ENCODE results near the gene LTBP3. TPM values are rescaled to one million over a fixed set of nuclear protein-coding genes. Genes with fewer than 3 reads are reported as not detected.

LTBP3 gene
- total RNA-seq, 6 donors from 2014 or later = 99.9 to 479 (median 131) TPM

DNA sequence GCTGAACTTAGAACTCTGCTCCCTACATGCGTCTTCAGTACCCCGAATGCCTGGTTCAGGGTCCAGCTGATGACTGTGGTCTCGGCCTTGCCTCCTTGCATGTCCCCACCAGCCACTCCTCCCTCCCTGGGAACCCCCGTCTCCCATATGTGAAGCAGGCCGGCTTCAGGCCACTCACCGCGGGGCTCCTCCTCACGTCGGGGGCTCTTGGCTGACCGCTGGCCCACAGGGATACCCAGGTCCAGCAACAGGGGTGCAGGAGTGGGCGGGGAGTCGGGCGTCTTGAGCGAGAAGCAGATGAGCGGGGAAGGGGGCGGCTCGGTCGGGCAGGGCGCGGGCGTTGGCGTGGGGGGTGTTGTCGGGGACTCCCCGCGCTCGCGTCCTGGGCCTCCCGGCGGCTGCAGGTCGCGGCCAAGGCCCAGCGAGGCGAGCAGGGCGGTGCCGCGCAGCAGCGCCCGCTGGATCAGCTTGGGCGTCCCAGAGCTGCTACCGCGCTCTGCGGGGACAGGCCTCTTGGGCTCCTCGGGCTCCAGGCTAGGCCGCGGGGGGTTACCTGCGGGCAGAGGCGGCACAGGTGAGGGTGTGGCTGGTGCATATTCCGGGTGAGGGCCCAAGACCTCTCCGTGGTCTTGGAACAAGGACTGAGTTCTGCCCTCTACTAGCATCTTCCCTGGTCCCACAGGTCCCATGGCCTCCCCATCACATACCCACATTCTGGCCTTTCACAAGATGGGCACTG is 41.2 kb upstream of the LTBP3 start:
- peaks cover 13 to 70% (median 57%) of the 10 kb centered on the region in 4 donors for H3K36me3 ChIP-seq
- DNase-seq (peak in 1 of 2 donors; percentile 84), ATAC-seq (ENCODE audit: low FRiP score in 2 of 2) (no peak)
- TF ChIP-seq POLR2AphosphoS5 (IDR thresholded peaks at IDR 0.05) (no peak), EP300 (IDR thresholded peaks at IDR 0.05) (no peak), POLR2A (IDR thresholded peaks at IDR 0.05) (no peak)
- TF ChIP-seq, protein P1, sequence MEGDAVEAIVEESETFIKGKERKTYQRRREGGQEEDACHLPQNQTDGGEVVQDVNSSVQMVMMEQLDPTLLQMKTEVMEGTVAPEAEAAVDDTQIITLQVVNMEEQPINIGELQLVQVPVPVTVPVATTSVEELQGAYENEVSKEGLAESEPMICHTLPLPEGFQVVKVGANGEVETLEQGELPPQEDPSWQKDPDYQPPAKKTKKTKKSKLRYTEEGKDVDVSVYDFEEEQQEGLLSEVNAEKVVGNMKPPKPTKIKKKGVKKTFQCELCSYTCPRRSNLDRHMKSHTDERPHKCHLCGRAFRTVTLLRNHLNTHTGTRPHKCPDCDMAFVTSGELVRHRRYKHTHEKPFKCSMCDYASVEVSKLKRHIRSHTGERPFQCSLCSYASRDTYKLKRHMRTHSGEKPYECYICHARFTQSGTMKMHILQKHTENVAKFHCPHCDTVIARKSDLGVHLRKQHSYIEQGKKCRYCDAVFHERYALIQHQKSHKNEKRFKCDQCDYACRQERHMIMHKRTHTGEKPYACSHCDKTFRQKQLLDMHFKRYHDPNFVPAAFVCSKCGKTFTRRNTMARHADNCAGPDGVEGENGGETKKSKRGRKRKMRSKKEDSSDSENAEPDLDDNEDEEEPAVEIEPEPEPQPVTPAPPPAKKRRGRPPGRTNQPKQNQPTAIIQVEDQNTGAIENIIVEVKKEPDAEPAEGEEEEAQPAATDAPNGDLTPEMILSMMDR (IDR thresholded peaks at IDR 0.05) = no peak
- no peaks in the 10 kb centered on the region for H3K9me3 ChIP-seq
- no peak overlapping the region for H3K4me3 ChIP-seq
- 91% methylated on average over 17 to 49 of the region's 49 CpGs for WGBS, 2 donors
- H3K4me1 ChIP-seq = peaks cover 7 to 14% (median 11%) of the 10 kb centered on the region in 4 donors
- no peak overlapping the region for H3K27ac ChIP-seq
- H3K27me3 ChIP-seq = no peaks in the 10 kb centered on the region

DNA sequence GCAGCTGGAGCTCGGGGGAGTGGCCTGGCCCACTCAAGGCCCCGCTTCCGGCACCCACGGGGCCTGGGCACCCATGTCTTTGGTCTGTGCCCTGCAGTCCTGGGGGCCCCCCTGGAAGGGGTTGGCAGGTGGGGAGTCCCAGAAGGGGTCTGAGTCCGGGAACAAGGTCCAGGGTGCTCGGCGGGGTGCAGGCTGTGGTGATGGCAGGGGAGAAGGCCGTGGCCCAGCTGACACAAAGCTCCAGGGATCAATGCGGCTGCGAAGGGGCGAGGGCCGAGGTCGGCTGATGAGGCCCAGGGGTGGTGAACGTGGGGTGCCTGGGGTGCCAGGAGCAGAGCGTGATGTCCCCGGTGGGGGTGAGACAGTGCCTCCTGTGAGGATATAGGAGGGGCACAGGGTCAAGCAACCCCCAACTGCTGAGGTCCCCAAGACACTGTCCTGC is 40.1 kb upstream of the LTBP3 start:
- H3K4me3 ChIP-seq = no peak overlapping the region

DNA sequence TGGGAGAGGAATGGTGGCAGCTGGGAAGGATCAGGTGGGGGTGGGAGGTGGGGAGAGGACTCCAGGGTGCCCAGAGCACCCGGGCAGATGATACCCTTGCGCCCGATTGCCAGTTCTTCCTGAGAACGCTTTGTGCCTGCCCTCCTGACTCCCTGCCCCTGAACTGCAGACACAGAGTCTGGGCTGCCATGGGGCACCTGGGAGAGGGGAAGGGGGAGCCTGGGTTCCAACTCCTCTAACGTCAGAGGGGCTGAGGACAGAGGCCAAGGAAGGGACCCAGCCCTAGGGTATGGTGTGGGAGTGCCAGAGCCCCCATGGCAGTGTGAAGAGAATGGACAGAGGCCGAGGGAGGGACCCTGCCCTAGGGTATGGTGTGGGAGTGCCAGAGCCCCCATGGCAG is 38.4 kb upstream of the LTBP3 start:
- TF ChIP-seq POLR2AphosphoS5 (IDR thresholded peaks at IDR 0.05) (no peak), EP300 (IDR thresholded peaks at IDR 0.05) (no peak), POLR2A (IDR thresholded peaks at IDR 0.05) (no peak)
- TF ChIP-seq, protein P1 (IDR thresholded peaks at IDR 0.05) = no peak

More for the DNA sequence above, 40.1 kb upstream of the LTBP3 start:
- H3K9me3 ChIP-seq = no peaks in the 10 kb centered on the region
- no peak for TF ChIP-seq POLR2A (IDR thresholded peaks at IDR 0.05)
- TF ChIP-seq EP300 (IDR thresholded peaks at IDR 0.05) = no peak
- TF ChIP-seq POLR2AphosphoS5 (IDR thresholded peaks at IDR 0.05) = no peak
- TF ChIP-seq, protein P1 (IDR thresholded peaks at IDR 0.05) = no peak
- H3K36me3 ChIP-seq = peaks cover 12 to 63% (median 47%) of the 10 kb centered on the region in 4 donors
- DNase-seq (peak in 1 of 2 donors; percentile 71), ATAC-seq (ENCODE audit: low FRiP score in 2 of 2) (no peak)
- peaks cover 10 to 19% (median 14%) of the 10 kb centered on the region in 4 donors for H3K4me1 ChIP-seq
- 94 to 95% methylated on average over 12 to 16 of the region's 16 CpGs for WGBS, 2 donors
- no peak overlapping the region for H3K27ac ChIP-seq
- H3K27me3 ChIP-seq = no peaks in the 10 kb centered on the region

GRCh38 chr11:65595543-65596281 is 37.6 kb upstream of the LTBP3 start, which contains the start of gene KCNK7:
KCNK7 (minus strand) TSS chr11:65595800; CDS start chr11:65595772, 28 bp downstream.
- peaks cover 9 to 65% (median 43%) of the 10 kb centered on the region in 4 donors for H3K36me3 ChIP-seq
- WGBS, 2 donors = 67 to 70% methylated on average over 8 to 12 of the region's 12 CpGs
- ATAC-seq (ENCODE audit: low FRiP score in 2 of 2) (no peak), DNase-seq (peak in 1 of 2 donors; percentile 78)
- peak within 1 kb of the TSS in 2 of 4 donors; percentile 1 to 38 for H3K27ac ChIP-seq
- no peaks in the 10 kb centered on the region for H3K27me3 ChIP-seq
- H3K4me3 ChIP-seq = no peak within 1 kb of the TSS
- TF ChIP-seq, protein P1 (IDR thresholded peaks at IDR 0.05) = no peak
- TF ChIP-seq EP300 (IDR thresholded peaks at IDR 0.05) (no peak), POLR2AphosphoS5 (IDR thresholded peaks at IDR 0.05) (no peak), POLR2A (IDR thresholded peaks at IDR 0.05) (no peak)
- peaks cover 10 to 39% (median 19%) of the 10 kb centered on the region in 4 donors for H3K4me1 ChIP-seq
- H3K9me3 ChIP-seq = no peaks in the 10 kb centered on the region

More for the DNA sequence above, 38.4 kb upstream of the LTBP3 start:
- no peaks in the 10 kb centered on the region for H3K9me3 ChIP-seq
- peaks cover 10 to 37% (median 19%) of the 10 kb centered on the region in 4 donors for H3K4me1 ChIP-seq
- no peaks in the 10 kb centered on the region for H3K27me3 ChIP-seq
- ATAC-seq (ENCODE audit: low FRiP score in 2 of 2) = no peak
- H3K4me3 ChIP-seq = no peak overlapping the region
- H3K27ac ChIP-seq = peak overlapping the region in 1 of 4 donors; percentile 1
- WGBS, 2 donors = 82 to 100% methylated on average over 2 to 6 of the region's 6 CpGs
- peaks cover 9 to 65% (median 42%) of the 10 kb centered on the region in 4 donors for H3K36me3 ChIP-seq
- DNase-seq = no peak
